ENCODE measurements around the gene KCNAB3.

DNA sequence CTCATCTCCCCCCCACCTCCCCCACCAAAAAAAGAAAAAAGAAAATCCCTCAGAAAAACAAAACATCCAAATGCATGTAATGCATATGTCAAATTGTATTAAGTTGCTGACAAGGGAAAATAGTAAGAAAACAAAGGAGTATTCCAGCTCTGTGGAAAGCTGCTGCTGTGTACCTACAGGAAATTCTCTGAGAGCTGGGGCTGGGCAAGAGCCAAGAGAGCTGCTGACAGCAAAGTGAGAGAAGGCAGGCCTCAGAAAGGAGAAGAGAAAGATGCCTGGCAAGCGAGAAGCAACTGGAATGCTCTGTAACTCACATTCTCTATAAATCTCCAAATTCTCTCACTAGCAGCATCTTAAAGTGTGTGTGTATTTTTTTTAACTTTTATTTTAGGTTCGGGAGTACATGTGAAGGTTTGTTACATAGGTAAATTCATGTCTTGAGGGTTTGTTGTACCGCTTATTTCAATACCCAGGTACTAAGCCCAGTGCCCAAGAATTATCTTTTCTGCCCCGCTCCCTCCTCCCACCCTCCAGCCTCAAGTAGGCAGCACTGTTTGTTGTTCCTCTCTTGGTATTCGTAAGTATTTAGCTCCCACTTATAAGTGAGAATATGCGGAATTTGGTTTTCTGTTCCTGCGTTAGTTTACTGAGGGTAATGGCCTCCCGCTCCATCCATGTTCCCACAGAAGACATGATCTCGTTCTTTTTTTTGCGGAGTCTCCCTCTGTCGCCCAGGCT, 26.7 kb upstream of the KCNAB3 start:
- TF ChIP-seq CTCF (IDR thresholded peaks at IDR 0.05) (no peak), POLR2A (IDR thresholded peaks at IDR 0.05) (no peak)
